K562 (cell line): ENCODE data around the gene GTPBP6. TPM values are rescaled to one million over a fixed set of nuclear protein-coding genes. Genes with fewer than 3 reads are reported as not detected.

Experiments used
- BHLHE40 ChIP-seq: IDR thresholded peaks from 2 replicates; pipeline ENCODE4 v1.6.1; 2011; ENCODE audit warnings: low read length, improper control_type of control experiment
- CBX2 ChIP-seq: fragments of 200-600 bp; sonication (generic); IDR thresholded peaks from one replicate; pipeline ENCODE4 v1.6.1; 2012; ENCODE audit warnings: mild to moderate bottlenecking, low read length, inconsistent platforms; ENCODE audit not compliant: insufficient read depth, poor library complexity, severe bottlenecking
- CCAR2 ChIP-seq: fragments of 200-400 bp; formaldehyde crosslinking; IDR thresholded peaks from 2 replicates; pipeline ENCODE4 v1.6.1; 2017; ENCODE audit warnings: mild to moderate bottlenecking, low read depth, low read length
- RBFOX2 ChIP-seq: fragments of 200-400 bp; formaldehyde crosslinking; IDR thresholded peaks from 2 replicates; pipeline ENCODE4 v1.6.1; 2017; ENCODE audit warnings: low read depth, mild to moderate bottlenecking, low read length, moderate library complexity
- RFX1 ChIP-seq: fragments of 450-650 bp; IDR thresholded peaks from 2 replicates; pipeline ENCODE4 v1.6.1; 2016; ENCODE audit warnings: mild to moderate bottlenecking, moderate library complexity
- ZC3H4 ChIP-seq: sonication (generic); formaldehyde crosslinking; IDR thresholded peaks from 2 replicates; pipeline ENCODE4 v1.9.0; 2021; ENCODE audit warnings: missing genetic modification reagents, borderline replicate concordance
- ZZZ3 ChIP-seq: fragments of 450-650 bp; IDR thresholded peaks from 2 replicates; pipeline ENCODE4 v1.6.1; 2016; ENCODE audit warnings: antibody characterized with exemption, mild to moderate bottlenecking, moderate library complexity
- polyA plus RNA-seq, 8 experiments: library from polyadenylated mRNA; depleted of rRNA in 4 of 8; stranded (reverse) in 5 of 8; unstranded in 3 of 8; fragments of >200 nt; fragmentation: Nextera tagmentation in 2 of 8; fragmentation: Illumina TruSeq in 1 of 8; extraction: Ambion mirVana in 2 of 8; extraction: Trizol in 1 of 8; gene quantifications; 2 replicates each; pipeline versions ENCODE4 v1.2.1 to v1.2.3, GENCODE V29; 2011 to 2014; ENCODE audit warnings: inconsistent platforms in 1 of 8, missing spikeins in 1 of 8
- total RNA-seq, 7 experiments: library from RNA; depleted of rRNA in 6 of 7; stranded (reverse); fragments of >200 nt in 6 of 7; fragmentation: Illumina TruSeq in 2 of 7; extraction: Trizol in 2 of 7; gene quantifications; 2 replicates each; pipeline versions ENCODE4 v1.2.1 to v1.2.3, GENCODE V29; 2011 to 2021; ENCODE audit warnings: low replicate concordance in 1 of 7
- TF ChIP-seq, protein P1 (sequence below), 2 experiments: fragments of 450-650 bp in 1 of 2; sonication (generic) in 1 of 2; formaldehyde crosslinking in 1 of 2; IDR thresholded peaks; 2 replicates each; pipeline versions ENCODE4 v1.7.1 to v1.9.0; 2016 to 2022; ENCODE audit warnings: inconsistent platforms in 1 of 2, mild to moderate bottlenecking in 1 of 2, missing genetic modification reagents in 1 of 2
- TF ChIP-seq, protein P2 (sequence below), 2 experiments: fragments of 450-650 bp; IDR thresholded peaks; 2 replicates each; pipeline ENCODE4 v1.6.1; 2016; ENCODE audit warnings: mild to moderate bottlenecking in 2 of 2, borderline replicate concordance in 1 of 2, low read depth in 1 of 2, moderate library complexity in 1 of 2

GTPBP6 gene
- total and polyA plus RNA-seq, 9 of the 15 experiments (the other 6 are each of a cell fraction or from before 2014, with no cell fraction given): 0.24 to 35.2 (median 8.0) TPM

GRCh38 chrX:276581-277201, 41.9 kb downstream of the GTPBP6 start (continued):
- TF ChIP-seq, protein P1, sequence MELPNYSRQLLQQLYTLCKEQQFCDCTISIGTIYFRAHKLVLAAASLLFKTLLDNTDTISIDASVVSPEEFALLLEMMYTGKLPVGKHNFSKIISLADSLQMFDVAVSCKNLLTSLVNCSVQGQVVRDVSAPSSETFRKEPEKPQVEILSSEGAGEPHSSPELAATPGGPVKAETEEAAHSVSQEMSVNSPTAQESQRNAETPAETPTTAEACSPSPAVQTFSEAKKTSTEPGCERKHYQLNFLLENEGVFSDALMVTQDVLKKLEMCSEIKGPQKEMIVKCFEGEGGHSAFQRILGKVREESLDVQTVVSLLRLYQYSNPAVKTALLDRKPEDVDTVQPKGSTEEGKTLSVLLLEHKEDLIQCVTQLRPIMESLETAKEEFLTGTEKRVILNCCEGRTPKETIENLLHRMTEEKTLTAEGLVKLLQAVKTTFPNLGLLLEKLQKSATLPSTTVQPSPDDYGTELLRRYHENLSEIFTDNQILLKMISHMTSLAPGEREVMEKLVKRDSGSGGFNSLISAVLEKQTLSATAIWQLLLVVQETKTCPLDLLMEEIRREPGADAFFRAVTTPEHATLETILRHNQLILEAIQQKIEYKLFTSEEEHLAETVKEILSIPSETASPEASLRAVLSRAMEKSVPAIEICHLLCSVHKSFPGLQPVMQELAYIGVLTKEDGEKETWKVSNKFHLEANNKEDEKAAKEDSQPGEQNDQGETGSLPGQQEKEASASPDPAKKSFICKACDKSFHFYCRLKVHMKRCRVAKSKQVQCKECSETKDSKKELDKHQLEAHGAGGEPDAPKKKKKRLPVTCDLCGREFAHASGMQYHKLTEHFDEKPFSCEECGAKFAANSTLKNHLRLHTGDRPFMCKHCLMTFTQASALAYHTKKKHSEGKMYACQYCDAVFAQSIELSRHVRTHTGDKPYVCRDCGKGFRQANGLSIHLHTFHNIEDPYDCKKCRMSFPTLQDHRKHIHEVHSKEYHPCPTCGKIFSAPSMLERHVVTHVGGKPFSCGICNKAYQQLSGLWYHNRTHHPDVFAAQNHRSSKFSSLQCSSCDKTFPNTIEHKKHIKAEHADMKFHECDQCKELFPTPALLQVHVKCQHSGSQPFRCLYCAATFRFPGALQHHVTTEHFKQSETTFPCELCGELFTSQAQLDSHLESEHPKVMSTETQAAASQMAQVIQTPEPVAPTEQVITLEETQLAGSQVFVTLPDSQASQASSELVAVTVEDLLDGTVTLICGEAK (IDR thresholded peaks at IDR 0.05): peak; percentile 28; the same call in 1 of the 2 replicates
- TF ChIP-seq, protein P1 (CRISPR knock-in tag; IDR thresholded peaks at IDR 0.05): no peak
- TF ChIP-seq CBX2 (no peak), RBFOX2 (peak; percentile 28; the same call in 1 of the 2 replicates), RFX1 (no peak), ZZZ3 (no peak), CCAR2 (no peak), ZC3H4 (CRISPR knock-in tag) (peak; percentile 20; the same call in 1 of the 2 replicates), BHLHE40 (peak; percentile 59)
- TF ChIP-seq, protein P2, sequence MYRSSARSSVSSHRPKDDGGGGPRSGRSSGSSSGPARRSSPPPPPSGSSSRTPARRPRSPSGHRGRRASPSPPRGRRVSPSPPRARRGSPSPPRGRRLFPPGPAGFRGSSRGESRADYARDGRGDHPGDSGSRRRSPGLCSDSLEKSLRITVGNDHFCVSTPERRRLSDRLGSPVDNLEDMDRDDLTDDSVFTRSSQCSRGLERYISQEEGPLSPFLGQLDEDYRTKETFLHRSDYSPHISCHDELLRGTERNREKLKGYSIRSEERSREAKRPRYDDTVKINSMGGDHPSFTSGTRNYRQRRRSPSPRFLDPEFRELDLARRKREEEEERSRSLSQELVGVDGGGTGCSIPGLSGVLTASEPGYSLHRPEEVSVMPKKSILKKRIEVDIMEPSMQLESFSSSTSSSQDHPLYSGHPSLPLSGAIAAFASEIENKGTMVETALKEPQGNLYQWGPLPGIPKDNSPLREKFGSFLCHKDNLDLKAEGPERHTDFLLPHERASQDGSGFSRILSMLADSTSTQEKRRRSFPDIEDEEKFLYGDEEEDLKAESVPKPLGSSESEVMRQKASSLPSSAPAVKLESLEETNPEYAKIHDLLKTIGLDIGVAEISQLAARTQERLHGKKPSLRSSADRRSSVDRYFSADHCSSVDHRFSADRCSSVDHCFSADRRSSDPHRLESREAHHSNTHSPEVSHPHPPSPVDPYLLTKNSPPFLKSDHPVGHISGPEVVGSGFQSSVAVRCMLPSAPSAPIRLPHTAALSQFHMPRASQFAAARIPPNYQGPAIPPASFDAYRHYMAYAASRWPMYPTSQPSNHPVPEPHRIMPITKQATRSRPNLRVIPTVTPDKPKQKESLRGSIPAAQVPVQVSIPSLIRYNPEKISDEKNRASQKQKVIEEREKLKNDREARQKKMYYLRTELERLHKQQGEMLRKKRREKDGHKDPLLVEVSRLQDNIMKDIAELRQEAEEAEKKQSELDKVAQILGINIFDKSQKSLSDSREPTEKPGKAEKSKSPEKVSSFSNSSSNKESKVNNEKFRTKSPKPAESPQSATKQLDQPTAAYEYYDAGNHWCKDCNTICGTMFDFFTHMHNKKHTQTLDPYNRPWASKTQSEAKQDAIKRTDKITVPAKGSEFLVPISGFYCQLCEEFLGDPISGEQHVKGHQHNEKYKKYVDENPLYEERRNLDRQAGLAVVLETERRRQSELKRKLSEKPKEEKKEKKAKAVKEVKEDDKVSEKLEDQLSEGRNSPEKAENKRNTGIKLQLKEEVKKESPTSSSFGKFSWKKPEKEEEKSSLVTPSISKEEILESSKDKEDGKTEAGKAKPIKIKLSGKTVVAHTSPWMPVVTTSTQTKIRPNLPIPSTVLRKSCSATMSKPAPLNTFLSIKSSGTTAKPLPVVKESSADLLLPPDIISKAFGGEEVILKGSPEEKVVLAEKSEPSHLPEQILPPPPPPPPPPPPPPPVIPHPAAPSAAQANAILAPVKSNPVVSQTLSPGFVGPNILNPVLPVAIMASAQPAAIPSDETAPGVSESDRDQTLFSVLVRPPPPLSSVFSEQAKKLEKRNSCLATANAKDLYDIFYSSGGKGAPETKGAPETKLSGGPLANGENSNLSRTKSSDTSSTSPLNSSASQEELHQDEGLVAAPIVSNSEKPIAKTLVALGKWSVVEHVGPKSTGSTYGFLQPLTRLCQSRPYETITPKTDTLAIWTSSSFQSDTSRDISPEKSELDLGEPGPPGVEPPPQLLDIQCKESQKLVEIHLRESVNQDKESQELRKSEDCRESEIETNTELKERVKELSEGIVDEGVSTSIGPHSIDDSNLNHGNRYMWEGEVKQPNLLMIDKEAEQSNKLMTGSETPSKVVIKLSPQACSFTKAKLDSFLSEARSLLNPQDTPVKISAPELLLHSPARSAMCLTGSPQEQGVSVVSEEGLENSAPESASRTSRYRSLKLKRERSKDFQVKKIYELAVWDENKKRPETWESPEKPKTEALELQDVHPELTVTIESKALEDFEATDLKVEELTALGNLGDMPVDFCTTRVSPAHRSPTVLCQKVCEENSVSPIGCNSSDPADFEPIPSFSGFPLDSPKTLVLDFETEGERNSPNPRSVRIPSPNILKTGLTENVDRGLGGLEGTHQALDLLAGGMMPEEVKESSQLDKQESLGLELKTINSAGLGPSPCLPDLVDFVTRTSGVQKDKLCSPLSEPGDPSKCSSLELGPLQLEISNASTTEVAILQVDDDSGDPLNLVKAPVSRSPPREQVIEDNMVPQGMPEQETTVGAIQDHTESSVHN (IDR thresholded peaks at IDR 0.05; ENCODE audit: borderline replicate concordance in 1 of 2, low read depth in 1 of 2): no peak
